SK-N-MC (cell line): ENCODE measurements around the gene IL21R.
"Not testable (repeated sequence)": the region's sequence is repeated elsewhere in the genome, so short reads cannot be mapped to it uniquely, and the experiment has no call there.

Experiments used
- DNase-seq: peaks from one replicate; pipeline ENCODE4 v3.0.0-alpha.2; 2011; ENCODE audit warnings: low read depth, low spot score
- H3K27ac ChIP-seq: fragments of 200-600 bp; sonication (generic); 2 replicates; pipeline ENCODE4 v1.5.1; 2016; ENCODE audit warnings: mixed run types
- H3K36me3 ChIP-seq: fragments of 200-600 bp; sonication (generic); 2 replicates; pipeline ENCODE4 v1.6.1; 2017; ENCODE audit warnings: antibody characterized with exemption, low read length, mixed read lengths; ENCODE audit not compliant: insufficient read depth
- H3K4me3 ChIP-seq: fragments of 200-600 bp; sonication (generic); 2 replicates; pipeline ENCODE4 v1.5.1; 2016
- H3K9ac ChIP-seq: fragments of 200-600 bp; sonication (generic); 2 replicates; pipeline ENCODE4 v1.8.0; 2017; ENCODE audit warnings: mixed run types, mixed read lengths; ENCODE audit not compliant: insufficient read length
- H3K9me3 ChIP-seq: fragments of 200-600 bp; sonication (generic); 2 replicates; pipeline ENCODE4 v1.6.1; 2017; ENCODE audit warnings: low read depth, mild to moderate bottlenecking, antibody characterized with exemption, low read length, moderate library complexity, mixed read lengths
- EZH2 ChIP-seq: fragments of 200-600 bp; sonication (generic); IDR thresholded peaks from one replicate; pipeline ENCODE4 v1.6.1; 2017; ENCODE audit warnings: antibody characterized with exemption
- FOXP2 ChIP-seq: optimal IDR thresholded peaks from 2 replicates; pipeline ENCODE3; 2011; ENCODE audit warnings: mild to moderate bottlenecking, moderate library complexity; ENCODE audit not compliant: insufficient read depth; ENCODE audit errors: extremely low read length, control extremely low read depth
- POLR2AphosphoS5 ChIP-seq: IDR thresholded peaks from 2 replicates; pipeline ENCODE4 v1.6.1; 2012; ENCODE audit warnings: mild to moderate bottlenecking, low read depth, low read length, borderline replicate concordance

IL21R gene

DNA sequence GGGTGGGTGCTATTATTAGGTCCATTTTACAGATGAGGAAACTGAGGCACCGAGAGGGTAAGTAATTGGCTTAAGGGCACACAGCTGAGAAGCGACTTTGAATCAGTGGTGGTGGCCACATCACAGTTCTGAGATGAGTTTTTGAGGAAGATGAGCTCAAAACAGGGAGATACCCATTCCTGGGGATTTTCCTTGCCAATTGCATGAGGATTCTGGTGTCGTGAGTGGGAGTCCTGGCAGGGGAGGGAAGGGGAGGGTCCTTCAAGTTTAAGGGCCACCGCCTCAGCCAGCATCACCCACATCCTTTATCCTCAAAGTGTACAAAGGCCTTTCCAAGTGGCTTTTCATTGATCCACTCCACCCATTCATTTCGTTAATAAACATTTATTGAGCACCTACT is 45.3 kb downstream of the IL21R start:
- no peaks in the 10 kb centered on the region for H3K36me3 ChIP-seq
- no peak overlapping the region for H3K27ac ChIP-seq
- no peak for DNase-seq
- H3K4me3 ChIP-seq, result no peak overlapping the region
- TF ChIP-seq FOXP2, result no peak
- no peak overlapping the region for H3K9ac ChIP-seq
- H3K9me3 ChIP-seq, result peaks cover 3% of the 10 kb centered on the region; the same call in 1 of the 2 replicates

GRCh38 chr16:27448532-27449433 is 46.8 kb downstream of the IL21R start:
- no peak overlapping the region for H3K27ac ChIP-seq

GRCh38 chr16:27449434-27450195 is 47.6 kb downstream of the IL21R start:
- no peak for DNase-seq
- Histone ChIP-seq H3K36me3 (no peaks in the 10 kb centered on the region), H3K9me3 (peaks cover 2% of the 10 kb centered on the region; the same call in 1 of the 2 replicates), H3K4me3 (no peak overlapping the region), H3K9ac (no peak overlapping the region), H3K27ac (no peak overlapping the region)
- TF ChIP-seq FOXP2 (no peak), EZH2 (no peak), POLR2AphosphoS5 (no peak)

More at GRCh38 chr16:27448532-27449433, 46.8 kb downstream of the IL21R start:
- no peak for TF ChIP-seq EZH2
- no peak for TF ChIP-seq FOXP2
- no peak for TF ChIP-seq POLR2AphosphoS5
- DNase-seq, result no peak
- H3K9ac ChIP-seq, result no peak overlapping the region
- H3K36me3 ChIP-seq, result no peaks in the 10 kb centered on the region
- peaks cover 3% of the 10 kb centered on the region; the same call in 1 of the 2 replicates for H3K9me3 ChIP-seq
- H3K4me3 ChIP-seq, result no peak overlapping the region

DNA sequence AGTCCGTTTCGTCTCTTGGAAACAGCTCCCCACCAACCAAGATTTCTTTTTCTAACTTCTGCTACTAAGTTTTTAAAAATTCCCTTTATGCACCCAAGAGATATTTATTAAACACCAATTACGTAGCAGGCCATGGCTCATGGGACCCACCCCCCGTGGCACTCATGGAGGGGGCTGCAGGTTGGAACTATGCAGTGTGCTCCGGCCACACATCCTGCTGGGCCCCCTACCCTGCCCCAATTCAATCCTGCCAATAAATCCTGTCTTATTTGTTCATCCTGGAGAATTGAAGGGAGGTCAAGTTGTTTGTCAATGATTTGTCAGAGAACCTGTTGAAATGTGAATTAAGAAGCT is 48.2 kb downstream of the IL21R start:
- no peak overlapping the region for H3K4me3 ChIP-seq

DNA sequence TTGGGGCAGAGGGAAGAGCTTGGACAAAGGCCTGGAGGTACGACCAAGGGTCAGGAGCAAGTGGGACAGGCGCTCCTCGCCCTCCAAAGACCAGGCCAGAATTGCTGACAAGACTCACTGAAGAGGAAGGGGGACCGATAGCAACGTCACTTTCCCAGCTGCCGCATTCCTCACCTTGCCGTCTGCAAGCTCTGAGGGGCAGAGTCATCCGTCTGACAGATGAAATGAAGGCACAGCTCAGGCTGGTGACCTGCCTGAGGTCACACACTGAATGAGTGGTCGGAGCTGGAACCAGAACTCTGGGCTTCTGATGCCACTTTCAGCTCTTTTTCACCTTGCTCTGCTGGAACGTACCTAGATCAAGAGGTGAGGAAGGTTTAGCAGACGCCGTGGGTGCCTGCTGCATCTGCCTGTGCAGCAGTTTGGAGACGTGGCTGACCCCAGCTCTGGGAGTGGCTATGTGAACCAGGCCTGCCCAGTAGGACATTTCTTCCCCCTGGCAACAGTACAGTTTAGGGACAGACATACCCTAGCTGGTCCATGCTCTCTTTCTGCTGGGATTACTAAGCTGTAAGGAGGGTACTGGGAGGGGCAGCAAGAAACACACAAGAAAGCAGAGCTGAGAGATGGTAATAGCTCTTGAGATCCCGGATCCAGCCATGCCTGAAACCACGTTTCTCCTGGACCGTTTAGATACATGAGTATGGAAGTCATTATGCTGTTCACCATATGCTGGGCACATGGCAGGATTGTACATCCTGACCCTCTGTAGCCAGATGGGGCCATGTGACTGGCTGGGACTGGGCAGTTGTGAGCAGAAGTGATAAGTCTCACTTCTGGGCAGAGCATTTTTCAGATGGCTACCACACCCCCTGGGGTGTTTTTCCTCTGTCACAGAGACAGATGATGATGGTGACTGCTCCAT is 50.9 kb downstream of the IL21R start:
- no peak for DNase-seq
- no peak overlapping the region for H3K9ac ChIP-seq
- H3K27ac ChIP-seq, result no peak overlapping the region
- no peaks in the 10 kb centered on the region for H3K36me3 ChIP-seq
- H3K9me3 ChIP-seq, result no peaks in the 10 kb centered on the region
- TF ChIP-seq POLR2AphosphoS5 (no peak), FOXP2 (no peak), EZH2 (no peak)
- no peak overlapping the region for H3K4me3 ChIP-seq

More for the DNA sequence above, 48.2 kb downstream of the IL21R start:
- DNase-seq, result no peak
- H3K27ac ChIP-seq, result no peak overlapping the region
- H3K36me3 ChIP-seq, result no peaks in the 10 kb centered on the region
- no peak for TF ChIP-seq EZH2
- TF ChIP-seq POLR2AphosphoS5, result no peak
- no peak for TF ChIP-seq FOXP2
- no peak overlapping the region for H3K9ac ChIP-seq
- H3K9me3 ChIP-seq, result no peaks in the 10 kb centered on the region

DNA sequence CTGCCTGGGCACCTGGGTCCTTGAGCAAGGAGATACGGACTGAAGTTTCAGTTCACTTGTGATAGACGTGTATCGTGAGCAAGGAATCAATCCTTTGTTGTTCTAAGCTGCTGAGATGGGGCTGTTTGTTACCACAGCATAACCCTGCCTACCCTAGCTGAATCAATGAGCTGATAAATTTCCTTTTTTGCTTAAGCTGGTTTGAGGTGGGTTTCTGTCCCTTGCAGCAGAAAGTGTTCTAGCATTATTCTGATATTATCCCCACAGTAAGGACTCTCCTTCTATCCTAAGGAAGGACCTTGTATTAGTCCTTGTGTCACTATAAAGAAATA is 51.5 kb downstream of the IL21R start:
- Histone ChIP-seq H3K36me3 (no peaks in the 10 kb centered on the region), H3K4me3 (no peak overlapping the region), H3K9ac (no peak overlapping the region), H3K27ac (no peak overlapping the region), H3K9me3 (no peaks in the 10 kb centered on the region)
- DNase-seq, result no peak
- TF ChIP-seq POLR2AphosphoS5, result no peak

DNA sequence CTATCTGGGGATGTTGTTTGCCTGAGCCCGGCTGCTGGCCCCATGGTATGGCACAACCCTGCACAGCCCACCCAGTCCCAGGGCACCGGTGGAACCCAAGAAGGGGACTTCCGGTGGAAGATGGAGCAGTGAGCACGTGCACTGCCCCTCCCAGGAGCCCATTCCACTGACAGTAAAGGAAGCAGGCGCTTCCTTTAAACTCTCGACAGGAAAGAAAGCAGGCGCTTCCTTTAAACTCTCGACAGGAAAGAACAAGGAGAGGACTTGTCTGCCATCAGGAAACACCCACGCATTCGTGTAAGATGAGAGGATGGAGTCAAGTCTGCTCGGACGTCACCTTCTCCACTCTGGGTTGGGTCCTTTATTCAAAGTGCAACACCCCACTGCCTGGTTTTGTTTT is 53.7 kb downstream of the IL21R start:
- DNase-seq, result no peak
- no peak overlapping the region for H3K9ac ChIP-seq
- no peaks in the 10 kb centered on the region for H3K36me3 ChIP-seq
- no peak for TF ChIP-seq FOXP2
- no peak for TF ChIP-seq POLR2AphosphoS5
- no peak for TF ChIP-seq EZH2
- H3K9me3 ChIP-seq, result no peaks in the 10 kb centered on the region
- H3K27ac ChIP-seq, result no peak overlapping the region
- H3K4me3 ChIP-seq, result no peak overlapping the region

- not testable (repeated sequence) for DNase-seq, H3K9ac ChIP-seq, H3K27ac ChIP-seq, H3K4me3 ChIP-seq, H3K9me3 ChIP-seq, H3K36me3 ChIP-seq
Observed at GRCh38 chr16:27457605-27457900, 55.6 kb downstream of the IL21R start.
